ENCODE measurements around the gene SLC7A5. TPM values are rescaled to one million over a fixed set of nuclear protein-coding genes. Genes with fewer than 3 reads are reported as not detected.

SLC7A5 gene
- total and polyA plus RNA-seq, 2 of the 13 experiments (the other 11 are each of a cell fraction or from before 2014, with no cell fraction given), result 79.6 to 155 TPM

- H4K20me1 ChIP-seq (ENCODE audit: insufficient read depth, low read length), result no peaks in the 10 kb centered on the region
- H3K36me3 ChIP-seq (replicated peaks in 1 of 2; ENCODE audit: control insufficient read depth in 1 of 2, insufficient read depth in 2 of 2, low read length in 2 of 2), result no peaks in the 10 kb centered on the region
- H3K9me3 ChIP-seq (ENCODE audit: low read length), result no peaks in the 10 kb centered on the region
- no TSS peak for BruUV-seq (replicated peaks)
- peak; percentile 20 for ATAC-seq
- DNase-seq (ENCODE audit: low spot score), result no peak
- H3K27ac ChIP-seq (ENCODE audit: extremely low read length, insufficient read depth, low read length), result no peak overlapping the region
- H3K9ac ChIP-seq (ENCODE audit: insufficient read depth, low read depth, low read length), result no peak overlapping the region
- 23% methylated on average over 15 of the region's 19 CpGs for WGBS (ENCODE audit: low lambda C conversion rate)
- H3K4me1 ChIP-seq (ENCODE audit: insufficient read depth, low read length), result peaks cover 80% of the 10 kb centered on the region
- peak overlapping the region; percentile 54 for H3K4me2 ChIP-seq (ENCODE audit: low read depth, low read length)
- ChIA-PET POLR2A (interaction anchor here (1.0 to 1.3 kb wide), 3 partner anchors 9 to 71 kb away, joined by 3 to 4 read pairs (median 3); partner anchors contain the start of gene SLC7A5), CTCF (ENCODE audit: low intra/inter-chr PET ratio, low total read pairs) (interaction anchor here (1.2 to 1.8 kb wide), 2 partner anchors 32 to 100 kb away, joined by 4 to 6 read pairs; no protein-coding TSS in a partner anchor)
- H3K27me3 ChIP-seq (ENCODE audit: control insufficient read depth in 1 of 2, insufficient read depth in 2 of 2, low read length in 2 of 2), result no peaks in the 10 kb centered on the region
- peak; percentile 80 for FAIRE-seq
- H3K4me3 ChIP-seq (replicated peaks in 1 of 3; ENCODE audit: insufficient read depth in 1 of 3, low read depth in 2 of 3, low read length in 3 of 3), result peak overlapping the region in 1 of 3 experiments; percentile 30; a peak in 1 of 6 replicates
- intact Hi-C loops (cut with micrococcal nuclease; ENCODE audit: unreplicated experiment) (no loop called here), in situ Hi-C loops (cut with HindIII; ENCODE audit: extremely low pct_ligation_motif_present, low pct_unique_long_range_greater_than_20kb) (no loop called here)
- H3K79me2 ChIP-seq (ENCODE audit: insufficient read depth, low read length), result no peaks in the 10 kb centered on the region
- H2AFZ ChIP-seq (ENCODE audit: low read length), result no peak overlapping the region
- TF ChIP-seq ARID5B (CRISPR knock-in tag; IDR thresholded peaks at IDR 0.05), result no peak
- 0 out of 2 replicates have a peak, but pooled peaks have one; percentile 39 for TF ChIP-seq TRAFD1 (CRISPR knock-in tag; IDR thresholded peaks at IDR 0.05; ENCODE audit: borderline replicate concordance)
- no peak for TF ChIP-seq RAD21 (CRISPR knock-in tag; IDR thresholded peaks at IDR 0.05)
- TF ChIP-seq ZNF737 (CRISPR knock-in tag; IDR thresholded peaks at IDR 0.05; ENCODE audit: borderline replicate concordance), result no peak
- TF ChIP-seq EHMT2 (IDR thresholded peaks at IDR 0.05; ENCODE audit: borderline replicate concordance, low read depth, low read length), result no peak
- 0 out of 2 replicates have a peak, but pooled peaks have one; percentile 2 for TF ChIP-seq SP4 (CRISPR knock-in tag; IDR thresholded peaks at IDR 0.05)
- no peak for TF ChIP-seq PRDM10 (CRISPR knock-in tag; IDR thresholded peaks at IDR 0.05; ENCODE audit: low read depth)
- TF ChIP-seq XRCC5 (optimal IDR thresholded peaks at IDR 0.05; ENCODE audit: low read length), result peak; percentile 12
- no peak for TF ChIP-seq TP53 (CRISPR knock-in tag; conservative IDR thresholded peaks at IDR 0.05)
- no peak for TF ChIP-seq RFX1 (IDR thresholded peaks at IDR 0.05)
- TF ChIP-seq ZNF280D (CRISPR knock-in tag; IDR thresholded peaks at IDR 0.05), result no peak
These were observed 8.7 kb upstream of the SLC7A5 start for GRCh38 chr16:87877942-87878507.
